HG03457 (cell line): ENCODE results near the gene NFE2L2.
"Not testable (repeated sequence)": the region's sequence is repeated elsewhere in the genome, so short reads cannot be mapped to it uniquely, and the experiment has no call there.

ENCODE experiments used
- ATAC-seq: cut with Tn5 transposase; IDR thresholded peaks from one replicate; pipeline ENCODE4 v1.9.1; 2021; ENCODE audit warnings: moderate number of reproducible peaks; ENCODE audit not compliant: unreplicated experiment

NFE2L2 gene

DNA sequence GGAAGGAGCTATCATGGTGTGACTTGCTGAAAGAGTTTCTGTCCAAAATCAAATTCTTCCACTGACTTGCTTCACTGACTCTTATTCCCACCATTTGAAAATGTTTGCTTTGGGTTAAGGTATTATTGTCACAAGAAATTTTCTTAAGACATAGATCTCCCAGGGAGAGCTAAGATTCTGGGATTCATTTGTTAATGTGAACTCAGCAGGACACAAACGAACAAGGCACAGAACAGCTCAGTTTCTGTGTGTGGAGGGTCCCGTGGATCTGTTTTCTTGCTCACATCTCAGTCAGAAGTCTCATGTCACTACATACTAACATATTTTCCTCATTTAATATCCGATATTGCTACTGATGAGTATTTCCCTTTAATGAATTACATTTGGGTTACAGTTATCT, 60.1 kb downstream of the NFE2L2 start:
- ATAC-seq, result no peak

DNA sequence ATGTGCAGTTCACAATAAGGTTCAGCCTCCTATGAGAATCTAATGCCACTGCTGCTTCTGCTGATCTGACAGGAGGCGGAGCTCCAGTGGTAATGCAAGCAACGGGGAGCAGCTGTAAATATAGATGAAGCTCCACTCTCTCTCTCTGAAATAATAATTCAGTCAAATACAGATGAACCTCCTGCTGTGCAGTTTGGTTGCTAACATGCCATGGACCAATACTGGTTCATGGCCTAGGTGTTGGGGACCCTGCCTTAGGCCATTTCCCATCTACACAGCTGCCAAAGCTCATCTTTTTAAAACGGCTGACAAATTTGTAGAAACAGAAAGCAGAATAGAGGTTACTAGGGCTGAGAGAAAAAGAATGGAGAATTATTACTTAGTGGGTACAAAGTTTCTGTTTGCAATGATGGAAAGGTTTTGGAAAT, 62.6 kb downstream of the NFE2L2 start:
- ATAC-seq, result no peak

DNA sequence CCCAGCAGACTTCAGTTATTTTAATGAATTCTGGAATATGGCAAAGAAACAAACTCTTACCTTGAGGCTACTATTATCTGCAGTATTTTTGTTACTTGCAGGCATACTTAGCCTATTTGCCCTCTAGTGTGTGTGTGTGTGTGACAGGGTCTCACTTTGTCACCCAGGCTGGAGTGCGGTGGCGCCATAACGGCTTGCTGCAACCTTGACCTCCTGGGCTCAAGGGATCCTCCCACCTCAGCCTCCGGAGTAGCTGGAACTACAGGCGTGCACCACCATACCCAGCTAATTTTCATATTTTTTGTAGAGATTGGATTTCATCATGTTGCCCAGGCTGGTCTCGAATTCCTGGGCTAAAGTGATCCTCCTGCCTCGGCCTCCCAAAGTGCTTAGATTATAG, 64.1 kb downstream of the NFE2L2 start:
- not testable (repeated sequence) for ATAC-seq

DNA sequence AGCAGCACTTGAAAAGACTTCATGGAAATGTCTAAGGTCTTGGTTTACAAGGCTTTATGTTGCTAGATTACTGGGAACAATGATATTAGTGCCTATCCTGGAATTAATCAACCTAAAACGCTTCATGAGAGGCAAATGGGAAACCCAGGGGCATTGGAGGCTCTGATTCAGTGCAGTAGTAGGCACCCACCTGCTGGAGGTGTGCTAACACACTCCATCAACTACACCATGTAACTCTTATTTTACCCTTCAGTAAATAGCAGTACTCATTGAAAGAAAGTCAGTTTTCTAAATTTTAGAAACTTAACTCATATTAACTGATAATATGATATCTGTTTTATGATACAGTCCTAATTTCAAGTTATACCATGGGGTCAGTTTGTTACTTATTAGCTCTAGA, 69.3 kb downstream of the NFE2L2 start:
- no peak for ATAC-seq

DNA sequence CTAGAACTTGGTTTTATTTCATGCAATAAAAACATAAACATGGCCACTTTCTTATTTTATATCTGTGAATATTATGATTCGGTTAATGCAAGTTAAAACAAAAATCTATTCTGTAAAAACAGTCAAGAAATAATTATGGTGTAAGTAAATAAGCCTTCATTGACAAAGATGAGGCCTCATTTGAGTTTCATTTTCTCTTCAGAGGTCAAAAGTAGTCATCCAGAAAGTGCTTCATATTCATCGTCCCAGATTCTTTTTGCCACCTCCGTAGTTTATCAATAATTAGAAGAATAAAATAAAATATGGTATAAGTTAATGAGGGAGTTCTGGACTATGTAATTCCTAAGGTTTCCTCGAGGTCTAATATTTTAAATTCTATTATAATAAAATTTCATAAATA, 71.3 kb downstream of the NFE2L2 start:
- no peak for ATAC-seq

DNA sequence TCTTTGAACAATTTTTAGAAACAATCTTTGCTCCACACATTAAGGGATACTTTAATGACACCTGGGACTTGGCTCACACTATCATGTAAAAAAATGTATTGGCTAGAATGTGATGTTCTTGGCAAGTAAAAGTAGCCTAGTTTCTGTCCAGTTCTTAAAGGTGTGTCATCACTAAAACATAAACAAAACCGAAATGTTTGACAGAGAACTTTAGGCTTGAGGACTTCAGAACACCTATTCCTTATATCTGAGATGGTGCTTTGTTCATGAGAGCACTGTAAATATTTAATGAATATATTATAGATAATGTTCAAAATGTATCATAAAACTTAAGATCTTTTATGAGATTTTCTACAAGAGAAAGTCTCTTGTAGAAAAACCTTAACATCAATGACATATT, 71.7 kb downstream of the NFE2L2 start:
- ATAC-seq, result no peak

DNA sequence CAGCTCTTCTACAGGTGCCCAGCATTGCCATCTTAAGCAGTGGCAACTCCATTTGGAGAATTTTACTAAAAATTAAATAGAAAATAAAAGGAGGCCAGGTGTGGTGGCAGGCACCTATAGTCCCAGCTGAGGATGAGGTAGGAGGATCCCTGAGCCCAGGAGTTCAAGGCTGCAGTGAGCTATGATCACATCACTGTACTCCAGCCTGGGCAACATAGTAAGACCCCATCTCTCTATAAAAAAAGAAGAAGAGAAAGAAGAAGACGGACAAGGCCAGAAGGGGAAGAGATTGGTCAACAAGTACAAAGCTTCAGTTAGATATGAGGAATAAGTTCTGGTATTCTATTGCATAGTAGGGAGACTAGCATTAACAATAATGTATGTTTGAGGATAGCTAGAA, 73.6 kb downstream of the NFE2L2 start:
- no peak for ATAC-seq

DNA sequence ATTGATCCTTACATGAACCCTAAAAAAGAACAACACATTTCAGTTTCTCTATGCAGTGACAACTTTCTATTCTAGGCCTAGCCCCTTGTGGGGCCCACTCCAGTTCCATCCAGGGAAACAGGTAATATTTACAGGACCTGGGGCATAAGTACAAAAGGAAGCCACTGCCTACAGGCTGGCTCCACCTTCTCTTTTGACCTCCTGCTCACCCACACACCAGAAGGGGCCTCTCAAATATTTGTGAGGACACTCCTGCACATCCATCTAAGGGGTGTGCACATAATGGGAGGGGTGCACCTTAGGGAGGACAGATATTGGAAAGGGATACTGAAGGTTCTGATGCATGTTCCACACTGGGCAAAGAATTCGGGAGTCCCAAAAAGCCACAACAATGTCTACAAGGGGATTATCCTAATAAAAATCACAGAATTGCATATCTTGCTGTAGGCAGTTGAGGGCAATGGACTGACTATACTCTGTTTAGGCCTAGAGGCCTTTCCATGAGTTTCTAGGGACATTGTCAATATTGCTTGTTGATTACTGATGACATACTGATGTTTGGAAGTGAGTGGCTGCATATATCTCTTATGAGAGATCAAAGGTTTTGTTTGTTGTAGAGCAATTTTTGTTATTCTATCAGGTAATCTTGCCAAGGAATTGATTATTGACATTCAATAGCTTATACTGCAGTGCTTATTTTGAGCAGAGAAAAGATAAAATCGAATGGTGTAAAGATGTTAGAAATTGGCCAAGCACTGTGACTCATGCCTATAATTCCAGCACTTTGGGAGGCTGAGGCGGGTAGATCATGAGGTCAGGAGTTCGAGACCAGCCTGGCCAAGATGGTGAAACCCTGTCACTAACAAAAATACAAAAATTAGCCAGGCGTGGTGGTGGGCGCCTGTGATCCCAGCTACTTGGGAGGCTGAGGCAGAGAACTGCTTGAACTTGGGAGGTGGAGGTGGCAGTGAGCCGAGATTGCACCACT, 75.8 kb downstream of the NFE2L2 start:
- ATAC-seq, result no peak

DNA sequence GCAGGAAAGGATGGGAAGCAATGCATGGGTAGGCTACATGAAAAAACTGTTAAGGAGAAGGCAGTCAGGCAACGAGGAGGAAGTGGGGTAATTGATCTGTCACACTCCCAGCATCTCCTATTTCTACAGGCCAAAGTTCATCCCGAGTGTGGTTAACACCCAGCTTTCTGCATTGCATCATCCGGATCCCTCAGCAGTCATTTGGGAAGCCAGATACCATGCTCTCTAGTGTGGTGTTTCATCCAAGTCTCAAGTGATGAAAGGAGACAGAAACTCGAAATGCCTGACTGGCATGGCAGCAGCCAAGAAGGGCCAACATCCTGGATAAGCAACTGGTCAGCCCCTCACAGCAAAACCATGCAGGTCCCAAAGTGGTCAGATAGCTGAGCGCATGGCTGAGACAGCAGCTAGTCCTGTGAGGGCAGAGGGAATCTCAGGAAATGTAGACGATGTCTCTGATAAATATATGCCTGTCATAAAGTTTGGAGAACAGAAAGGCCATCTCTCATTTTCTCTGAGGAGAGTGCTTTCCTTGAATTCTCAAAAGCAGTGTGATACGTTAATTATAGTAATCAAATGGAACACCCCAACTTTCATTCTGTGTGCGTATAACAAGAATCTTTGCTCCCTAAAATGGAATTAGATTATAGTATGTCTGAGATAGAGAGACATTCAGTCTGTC, 76.8 kb downstream of the NFE2L2 start:
- no peak for ATAC-seq

DNA sequence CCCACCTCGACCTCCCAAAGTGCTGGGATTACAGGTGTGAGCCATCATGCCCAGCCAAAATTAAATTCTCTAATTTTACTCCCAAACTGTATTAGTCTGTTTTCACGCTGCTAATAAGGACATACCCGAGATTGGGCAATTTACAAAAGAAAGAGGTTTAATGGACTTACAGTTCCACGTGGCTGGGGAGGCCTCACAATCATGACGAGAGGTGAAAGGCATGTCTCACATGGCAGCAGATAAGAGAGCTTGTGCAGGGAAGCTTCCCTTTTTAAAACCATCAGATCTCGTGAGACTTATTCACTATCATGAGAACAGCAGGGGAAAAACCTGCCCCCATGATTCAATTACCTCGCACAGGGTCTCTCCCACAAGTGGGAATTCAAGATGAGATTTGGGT, 78.5 kb downstream of the NFE2L2 start:
- not testable (repeated sequence) for ATAC-seq

DNA sequence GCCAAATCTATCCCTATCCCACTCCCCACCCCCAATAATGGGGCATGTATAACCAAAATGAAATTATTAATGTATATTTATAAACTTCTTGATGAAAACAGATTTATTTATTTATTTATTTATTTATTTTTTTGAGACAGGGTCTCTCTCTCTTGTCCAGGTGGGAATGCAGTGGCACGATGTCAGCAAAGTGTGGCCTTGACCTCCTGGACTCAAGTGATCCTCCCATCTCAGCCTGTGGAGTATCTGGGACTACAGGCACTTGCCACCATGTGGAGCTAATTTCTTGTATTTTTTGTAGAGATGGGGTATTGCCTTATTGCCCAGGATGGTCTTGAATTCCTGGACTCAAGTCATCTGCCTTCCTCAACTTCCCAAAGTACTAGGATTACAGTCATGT, 79.9 kb downstream of the NFE2L2 start:
- no peak for ATAC-seq

DNA sequence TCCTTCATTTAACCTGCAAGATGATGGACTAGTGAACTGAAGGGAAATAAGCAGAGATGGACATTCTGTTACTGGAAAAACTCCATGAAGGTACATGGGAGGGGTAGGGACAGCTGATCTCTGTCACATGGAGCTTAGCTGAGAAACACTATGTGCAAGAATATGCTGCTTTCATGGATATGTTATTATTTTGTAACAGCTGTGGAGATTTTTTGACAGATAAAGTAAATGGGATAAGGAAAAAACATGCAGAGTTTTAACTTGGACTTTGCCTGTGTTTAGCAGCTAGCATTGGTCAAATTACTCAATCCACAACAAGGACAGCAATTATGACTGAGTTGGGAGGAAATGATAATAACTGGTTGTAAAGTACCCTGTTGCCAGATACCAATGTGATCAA, 80.7 kb downstream of the NFE2L2 start:
- ATAC-seq, result no peak
